GM10266 (cell line): ENCODE results near the gene HOXC9.
A peak's percentile ranks its signal among the peaks of the same experiment; 100 is the strongest.
"Not testable (repeated sequence)": the region's sequence is repeated elsewhere in the genome, so short reads cannot be mapped to it uniquely, and the experiment has no call there.

Source experiments
- DNase-seq: peaks from one replicate; pipeline ENCODE4 v3.0.0; 2012; ENCODE audit errors: extremely low spot score
- CTCF ChIP-seq: IDR thresholded peaks from 2 replicates; pipeline ENCODE4 v1.5.1; 2012; ENCODE audit warnings: mild to moderate bottlenecking, low read depth; ENCODE audit not compliant: control insufficient read depth, insufficient read depth; ENCODE audit errors: missing control alignments

HOXC9 gene

GRCh38 chr12:54039417-54040147 lies 39.6 kb downstream of the HOXC9 start:
- no peak for TF ChIP-seq CTCF
- no peak for DNase-seq

- peak; percentile 71 for DNase-seq
- TF ChIP-seq CTCF = no peak
Measured at GRCh38 chr12:54040148-54040494, 40.2 kb downstream of the HOXC9 start.

- no peak for TF ChIP-seq CTCF
- DNase-seq = no peak
Measured at GRCh38 chr12:54040648-54041047, 40.7 kb downstream of the HOXC9 start.

DNA sequence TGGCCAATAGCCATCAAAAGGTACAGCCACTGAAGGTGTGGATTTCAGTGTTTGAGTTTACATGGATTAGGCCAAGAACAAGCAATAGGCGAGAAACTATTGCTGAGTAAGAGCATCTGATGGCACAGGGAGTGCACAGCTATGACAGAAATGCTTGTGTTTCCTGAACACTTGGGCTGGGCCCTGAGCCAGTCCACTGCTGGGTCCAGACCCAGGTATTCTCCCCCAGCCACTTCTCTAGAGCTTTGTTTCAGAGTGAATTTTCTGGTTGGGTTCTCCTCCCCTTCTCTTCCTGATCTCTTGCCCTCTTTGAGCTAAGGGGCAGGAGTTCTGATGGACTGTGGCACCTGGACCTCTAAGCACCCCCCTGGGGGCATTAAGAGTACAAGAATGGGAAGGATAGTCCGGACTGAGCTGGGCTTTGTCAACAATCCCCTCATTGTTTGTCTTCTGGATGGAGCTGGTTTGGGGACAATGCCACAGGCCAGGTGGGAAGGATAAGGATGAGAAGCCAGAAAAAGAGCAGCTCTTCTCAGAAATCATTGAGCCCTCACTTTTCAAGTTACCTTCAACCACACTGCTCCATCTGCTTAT lies 41.2 kb downstream of the HOXC9 start:
- DNase-seq = no peak
- no peak for TF ChIP-seq CTCF

- DNase-seq = not testable (repeated sequence)
Measured at GRCh38 chr12:54042033-54042432, 42.1 kb downstream of the HOXC9 start.

DNA sequence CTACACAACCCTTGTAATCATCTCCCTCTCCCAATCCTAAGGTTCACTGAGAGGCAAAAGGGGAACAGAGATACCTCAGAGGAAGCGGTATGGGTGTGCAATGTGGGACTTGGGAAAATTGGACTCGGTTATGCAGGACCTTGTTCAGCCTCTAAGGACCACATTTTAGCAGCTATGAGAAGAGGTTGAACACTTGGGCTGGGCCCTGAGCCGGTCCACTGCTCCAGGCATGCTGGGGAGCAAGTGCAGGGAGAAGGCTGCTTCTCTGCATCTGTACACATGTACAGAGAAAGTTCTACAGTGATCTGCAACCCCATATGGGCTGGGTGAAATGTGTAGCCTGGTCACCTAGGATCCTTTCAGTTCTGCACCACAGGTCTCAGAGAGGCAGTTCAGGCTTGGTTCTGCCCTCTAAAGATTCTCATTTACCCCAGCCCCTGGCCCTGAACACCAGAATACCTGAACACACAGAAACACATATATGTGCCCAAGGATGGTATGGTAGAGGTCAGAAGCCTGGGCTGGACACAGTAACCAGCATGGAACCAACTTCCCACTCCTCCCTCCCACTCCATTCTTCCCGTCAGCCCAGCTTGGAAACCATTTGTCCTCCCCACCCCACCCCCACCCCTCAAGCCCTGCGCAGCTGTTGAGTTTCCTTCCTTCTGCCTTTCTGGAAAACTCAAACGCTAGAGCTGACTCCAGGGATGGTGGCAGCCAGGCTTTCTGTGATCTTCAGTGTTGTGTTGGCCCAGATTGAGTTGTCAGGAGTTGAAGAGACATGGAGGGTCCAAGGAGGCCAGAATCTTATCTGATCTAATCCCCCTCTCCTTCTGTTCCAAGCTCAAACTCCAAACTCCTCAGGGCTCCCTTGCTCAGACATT lies 43.3 kb downstream of the HOXC9 start:
- TF ChIP-seq CTCF = no peak

DNA sequence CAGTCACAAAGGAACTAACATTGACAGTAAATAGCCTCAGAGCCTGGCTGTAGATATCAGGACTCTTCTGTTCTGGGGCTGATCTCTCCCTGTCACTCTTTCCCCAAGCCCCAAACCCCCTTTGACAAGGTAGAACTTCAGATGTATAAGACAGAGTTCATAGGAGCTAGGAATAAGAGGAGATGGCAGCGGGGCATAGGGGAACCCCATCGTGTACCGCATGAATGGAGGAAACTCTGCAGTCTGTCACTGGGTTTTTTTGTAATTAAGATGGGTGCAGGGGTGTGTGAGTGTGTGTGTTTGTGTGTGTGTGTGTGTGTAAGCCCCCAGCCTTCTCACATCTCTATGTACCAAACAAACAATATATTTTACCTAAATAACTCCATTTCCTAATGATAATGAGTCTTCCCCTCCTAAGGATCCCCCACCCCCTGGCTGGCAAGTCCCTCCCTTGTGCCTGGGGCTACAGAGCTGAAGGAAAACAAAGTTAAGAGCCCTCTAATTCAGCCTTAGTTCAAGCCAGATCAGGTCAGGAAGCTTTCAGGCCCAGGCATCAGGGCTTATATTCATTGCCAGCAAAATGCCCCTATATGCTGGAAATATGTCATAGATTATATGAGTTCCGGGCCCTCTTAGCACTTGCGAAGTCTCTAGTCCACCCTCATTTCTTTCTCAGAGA lies 44.6 kb downstream of the HOXC9 start:
- no peak for DNase-seq
- no peak for TF ChIP-seq CTCF

More for the DNA sequence above, 43.3 kb downstream of the HOXC9 start:
- DNase-seq = no peak
